GM18505 (cell line): ENCODE results near the gene LRRC17.
"Not testable (repeated sequence)": the region's sequence is repeated elsewhere in the genome, so short reads cannot be mapped to it uniquely, and the experiment has no call there.

Experiments used
- ATAC-seq: cut with Tn5 transposase; IDR thresholded peaks from one replicate; pipeline ENCODE4 v1.9.1; 2021; ENCODE audit not compliant: unreplicated experiment
- POLR2A ChIP-seq: IDR thresholded peaks from 4 replicates; pipeline ENCODE4 v1.6.1; 2011; ENCODE audit warnings: borderline replicate concordance; ENCODE audit not compliant: insufficient read depth, insufficient read length; ENCODE audit errors: extremely low read depth

Gene LRRC17

GRCh38 chr7:102975854-102976253 is 63.1 kb downstream of the LRRC17 start:
- ATAC-seq = no peak
- no peak for TF ChIP-seq POLR2A

GRCh38 chr7:102976493-102976892 is 63.7 kb downstream of the LRRC17 start:
- ATAC-seq = no peak
- TF ChIP-seq POLR2A = no peak

- not testable (repeated sequence) for ATAC-seq
Measured at GRCh38 chr7:102977586-102977985, 64.8 kb downstream of the LRRC17 start.

- no peak for ATAC-seq
- TF ChIP-seq POLR2A = no peak
Measured at GRCh38 chr7:102978284-102978683, 65.5 kb downstream of the LRRC17 start.

- no peak for ATAC-seq
- TF ChIP-seq POLR2A = no peak
Measured at GRCh38 chr7:102979670-102980069, 66.9 kb downstream of the LRRC17 start.

- TF ChIP-seq POLR2A = no peak
- ATAC-seq = no peak
Measured at GRCh38 chr7:102981451-102981850, 68.7 kb downstream of the LRRC17 start.

GRCh38 chr7:102982235-102982634 is 69.4 kb downstream of the LRRC17 start:
- ATAC-seq = no peak
- no peak for TF ChIP-seq POLR2A

GRCh38 chr7:102983602-102984001 is 70.8 kb downstream of the LRRC17 start:
- no peak for TF ChIP-seq POLR2A
- no peak for ATAC-seq

- no peak for ATAC-seq
- TF ChIP-seq POLR2A = no peak
Measured at GRCh38 chr7:102985176-102985783, 72.5 kb downstream of the LRRC17 start.

- ATAC-seq = no peak
- no peak for TF ChIP-seq POLR2A
Measured at GRCh38 chr7:102988088-102988487, 75.3 kb downstream of the LRRC17 start.

GRCh38 chr7:102988631-102989560 is 76.1 kb downstream of the LRRC17 start:
- no peak for TF ChIP-seq POLR2A
- ATAC-seq = no peak

GRCh38 chr7:102990642-102991041 is 77.8 kb downstream of the LRRC17 start:
- no peak for ATAC-seq
- no peak for TF ChIP-seq POLR2A

- no peak for ATAC-seq
- no peak for TF ChIP-seq POLR2A
Measured at GRCh38 chr7:102991077-102991539, 78.3 kb downstream of the LRRC17 start.
